DMS79 treated with DMSO at 0.1 percent for 48 hours (cell line): Measurements from ENCODE around the gene XAF1.
"Not testable (repeated sequence)": the region's sequence is repeated elsewhere in the genome, so short reads cannot be mapped to it uniquely, and the experiment has no call there.

ENCODE experiments used
- DNase-seq: peaks from one replicate; lab custom pipeline; 2025; lab: John Stamatoyannopoulos, UW

Gene XAF1

GRCh38 chr17:6755731-6756184 lies at the start of gene XAF1:
Gene XAF1, plus strand, starts transcription at chr17:6756046. Its CDS starts 33 bp downstream, at chr17:6756079.
- no peak for DNase-seq

GRCh38 chr17:6706499-6706898 lies 49.3 kb upstream of the XAF1 start:
- DNase-seq = no peak

GRCh38 chr17:6706996-6707395 lies 48.9 kb upstream of the XAF1 start:
- DNase-seq = no peak

- DNase-seq = no peak
These were observed 47.4 kb upstream of the XAF1 start for GRCh38 chr17:6708357-6708961.

- no peak for DNase-seq
These were observed 45.5 kb upstream of the XAF1 start for GRCh38 chr17:6710317-6710716.

GRCh38 chr17:6711081-6711674 lies 44.7 kb upstream of the XAF1 start:
- no peak for DNase-seq

GRCh38 chr17:6711681-6712057 lies 44.2 kb upstream of the XAF1 start:
- no peak for DNase-seq

- DNase-seq = no peak
These were observed 43.6 kb upstream of the XAF1 start for GRCh38 chr17:6712058-6712853.

- DNase-seq = no peak
These were observed 43.1 kb upstream of the XAF1 start for GRCh38 chr17:6712854-6713129.

- DNase-seq = no peak
These were observed 42.5 kb upstream of the XAF1 start, which contains the start of gene SLC13A5 for GRCh38 chr17:6713130-6713917. Gene SLC13A5, minus strand, starts transcription at chr17:6713369. Its CDS starts 36 bp downstream, at chr17:6713333.

GRCh38 chr17:6713918-6714271 lies 42.0 kb upstream of the XAF1 start:
- no peak for DNase-seq

GRCh38 chr17:6714315-6714874 lies 41.5 kb upstream of the XAF1 start:
- DNase-seq = no peak

GRCh38 chr17:6716736-6717135 lies 39.1 kb upstream of the XAF1 start:
- no peak for DNase-seq

- DNase-seq = no peak
These were observed 34.1 kb upstream of the XAF1 start for GRCh38 chr17:6721744-6722143.

GRCh38 chr17:6724009-6724408 lies 31.8 kb upstream of the XAF1 start:
- no peak for DNase-seq

- no peak for DNase-seq
These were observed 26.3 kb upstream of the XAF1 start for GRCh38 chr17:6729531-6729930.

GRCh38 chr17:6746665-6747064 lies 9.2 kb upstream of the XAF1 start:
- DNase-seq = not testable (repeated sequence)

GRCh38 chr17:6748617-6749016 lies 7.2 kb upstream of the XAF1 start:
- no peak for DNase-seq

- DNase-seq = no peak
These were observed 6.3 kb upstream of the XAF1 start for GRCh38 chr17:6749519-6749918.

- no peak for DNase-seq
These were observed 3.6 kb upstream of the XAF1 start for GRCh38 chr17:6752068-6752909.

- no peak for DNase-seq
These were observed 2.8 kb upstream of the XAF1 start for GRCh38 chr17:6753006-6753445.
